ENCODE results near the gene POTEB3. TPM values are rescaled to one million over a fixed set of nuclear protein-coding genes. Genes with fewer than 3 reads are reported as not detected.
"Not testable (repeated sequence)": the region's sequence is repeated elsewhere in the genome, so short reads cannot be mapped to it uniquely, and the experiment has no call there.

Gene POTEB3
- total RNA-seq, result not detected
- 0 reads per million in 2 donors for total RNA-seq

DNA sequence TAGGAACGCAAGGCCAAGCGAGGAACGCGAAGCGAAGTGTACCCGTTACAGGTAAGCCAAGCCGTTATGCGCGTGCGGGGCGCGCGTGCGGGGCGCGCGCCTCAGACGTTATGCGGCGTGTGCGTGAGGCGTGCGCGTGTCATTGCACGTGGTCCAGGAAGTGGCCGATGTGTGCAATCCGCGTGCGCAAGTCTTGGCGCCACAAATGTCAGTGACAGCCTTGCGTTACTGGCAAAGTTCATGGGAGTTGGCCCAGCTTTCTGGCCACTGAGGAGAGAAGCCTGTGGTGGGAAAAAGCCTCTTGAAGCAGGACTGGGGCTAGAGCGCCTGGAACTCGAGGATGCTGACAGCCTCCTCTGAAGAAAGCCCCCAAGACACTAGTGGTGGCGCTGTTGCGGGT, at the start of gene POTEB3:
POTEB3 (minus strand) TSS at position 101 of the 400 bp plus-strand sequence. CDS start 488 bp downstream, outside the sequence.
- not testable (repeated sequence) for H3K36me3 Mint-ChIP-seq (ENCODE audit: low read depth); H3K9me3 ChIP-seq (ENCODE audit: control insufficient read depth, low read length, poor library complexity, severe bottlenecking); DNase-seq; H3K4me1 Mint-ChIP-seq; H3K27me3 Mint-ChIP-seq; H3K27ac Mint-ChIP-seq; H3K4me3 Mint-ChIP-seq; ATAC-seq

DNA sequence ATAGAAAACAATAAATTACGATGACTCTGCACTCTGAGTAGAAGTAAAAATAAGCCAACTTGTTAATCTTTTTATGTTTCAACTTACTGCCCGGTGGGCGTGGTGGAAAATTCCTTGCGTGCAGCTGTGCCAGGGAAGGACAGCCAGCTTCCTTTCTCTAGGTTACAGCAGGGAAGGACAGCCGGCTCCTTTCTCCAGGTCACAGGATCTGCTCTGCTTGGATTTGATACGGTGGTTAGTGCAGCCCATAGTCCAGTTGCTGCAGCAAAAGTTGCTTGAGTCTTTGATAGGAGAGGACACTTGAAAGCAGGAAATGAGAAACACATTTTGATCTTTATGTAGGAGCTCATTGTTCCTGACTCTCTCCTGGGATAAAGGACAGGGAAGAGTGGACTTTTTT, 13.4 kb upstream of the POTEB3 start:
- H3K9me3 ChIP-seq (ENCODE audit: control insufficient read depth, low read length, poor library complexity, severe bottlenecking); H3K36me3 Mint-ChIP-seq (ENCODE audit: low read depth); H3K27me3 Mint-ChIP-seq; ATAC-seq; DNase-seq; H3K4me3 Mint-ChIP-seq; H3K4me1 Mint-ChIP-seq; H3K27ac Mint-ChIP-seq: not testable (repeated sequence)

DNA sequence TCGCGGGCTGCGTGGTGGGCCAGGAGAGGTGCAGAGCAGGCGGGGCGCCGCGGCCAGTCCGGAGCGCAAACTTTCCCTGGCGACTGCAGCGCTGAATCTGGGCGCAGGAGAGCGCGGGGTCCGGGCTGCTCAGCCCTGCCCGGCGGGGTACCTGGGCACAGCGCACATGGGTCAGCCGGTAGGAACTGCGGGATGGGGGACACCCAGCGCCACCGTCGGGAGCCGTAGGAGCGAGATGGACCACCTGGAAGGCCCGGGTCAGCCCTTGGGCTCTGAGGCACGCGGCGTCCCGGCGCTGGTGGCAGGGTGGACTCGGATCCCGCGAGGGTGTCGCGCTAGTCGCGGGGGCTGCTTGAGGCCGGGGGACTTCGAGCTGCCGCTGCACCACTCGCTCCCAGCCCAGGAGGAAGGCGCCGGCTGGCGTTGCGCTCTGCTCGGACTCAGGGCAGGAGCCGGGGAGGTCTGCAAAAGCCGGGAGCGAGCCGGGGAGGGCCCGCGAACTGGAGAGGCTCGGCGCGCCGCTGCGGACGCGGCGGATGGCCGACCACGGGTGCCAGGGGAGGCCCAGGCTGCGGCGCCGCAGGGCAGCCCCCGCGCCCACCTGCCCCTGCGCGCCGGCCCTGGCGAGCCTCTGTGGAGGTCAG, 11.7 kb upstream of the POTEB3 start:
- not testable (repeated sequence) for H3K4me1 Mint-ChIP-seq; H3K36me3 Mint-ChIP-seq (ENCODE audit: low read depth); H3K9me3 ChIP-seq (ENCODE audit: control insufficient read depth, low read length, poor library complexity, severe bottlenecking); H3K27ac Mint-ChIP-seq; H3K27me3 Mint-ChIP-seq; ATAC-seq; H3K4me3 Mint-ChIP-seq; DNase-seq

DNA sequence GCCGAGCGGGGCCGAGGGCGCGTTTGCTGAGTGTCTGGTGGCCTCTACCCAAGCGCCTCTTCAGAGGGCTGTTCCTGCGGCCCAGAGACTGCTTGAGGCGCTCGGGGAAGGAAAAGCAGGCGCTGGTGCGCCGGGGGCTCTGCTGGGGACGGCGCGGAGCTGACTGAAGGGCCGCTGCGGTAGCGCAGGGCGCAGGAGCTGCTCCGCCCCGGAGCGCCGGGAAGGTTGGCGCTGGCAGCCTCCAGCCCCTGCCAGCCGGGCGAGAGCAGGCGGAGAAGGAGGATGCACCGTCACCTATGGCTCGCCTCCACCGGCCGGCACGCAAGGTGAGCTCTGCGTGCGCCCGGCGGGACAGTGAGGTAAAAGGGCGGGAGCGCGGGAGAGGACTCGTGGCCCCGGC, 11.2 kb upstream of the POTEB3 start:
- not testable (repeated sequence) for H3K36me3 Mint-ChIP-seq (ENCODE audit: low read depth); ATAC-seq

DNA sequence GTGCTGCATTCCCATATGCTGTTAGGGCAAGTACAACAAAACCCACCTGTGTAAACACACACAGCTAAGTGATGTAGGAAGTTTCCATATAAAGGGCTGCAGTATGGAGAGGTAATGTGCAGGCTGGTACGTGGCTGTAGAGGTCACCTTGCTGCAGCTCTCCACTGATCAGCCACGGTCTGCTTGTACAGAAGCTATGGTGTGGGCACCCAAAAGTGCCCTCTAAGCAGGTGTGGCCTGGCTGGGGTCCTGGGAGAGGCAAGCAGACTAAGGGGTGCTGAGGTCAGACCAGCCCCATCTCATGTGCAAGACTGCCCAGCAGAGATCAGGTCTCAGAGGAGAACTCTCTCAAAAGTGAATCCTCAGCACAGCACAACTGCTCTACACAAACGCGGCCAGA, 32.9 kb downstream of the POTEB3 start:
- H3K9me3 ChIP-seq (ENCODE audit: control insufficient read depth, low read length, poor library complexity, severe bottlenecking); DNase-seq; H3K4me1 Mint-ChIP-seq; H3K36me3 Mint-ChIP-seq (ENCODE audit: low read depth); H3K27ac Mint-ChIP-seq; ATAC-seq; H3K4me3 Mint-ChIP-seq; H3K27me3 Mint-ChIP-seq: not testable (repeated sequence)

More for the DNA sequence above, 11.2 kb upstream of the POTEB3 start:
- not testable (repeated sequence) for H3K27ac Mint-ChIP-seq; H3K4me3 Mint-ChIP-seq; H3K27me3 Mint-ChIP-seq; DNase-seq; H3K4me1 Mint-ChIP-seq; H3K9me3 ChIP-seq (ENCODE audit: control insufficient read depth, low read length, poor library complexity, severe bottlenecking)

DNA sequence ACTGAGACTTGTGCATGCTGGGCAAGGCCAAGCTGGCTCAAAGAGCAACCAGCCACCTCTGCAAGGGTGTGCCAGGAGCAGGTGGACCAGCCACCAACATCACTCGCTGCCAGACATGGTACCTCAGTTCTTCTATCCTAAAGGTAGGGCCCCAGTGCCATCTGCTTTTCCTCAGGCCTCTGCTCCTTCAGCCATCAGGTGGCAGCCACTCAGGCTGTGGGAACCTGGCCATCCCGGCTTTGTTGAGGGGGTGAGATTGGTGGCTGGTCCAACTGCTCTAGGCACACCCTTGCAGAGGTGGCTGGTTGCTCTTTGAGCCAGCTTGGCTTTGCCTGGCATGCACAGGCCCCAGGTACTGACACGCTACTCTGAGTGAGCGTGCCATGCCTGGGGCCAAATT, 38.8 kb downstream of the POTEB3 start:
- not testable (repeated sequence) for H3K27ac Mint-ChIP-seq; H3K4me1 Mint-ChIP-seq; H3K36me3 Mint-ChIP-seq (ENCODE audit: low read depth); H3K27me3 Mint-ChIP-seq; H3K4me3 Mint-ChIP-seq; DNase-seq; H3K9me3 ChIP-seq (ENCODE audit: control insufficient read depth, low read length, poor library complexity, severe bottlenecking); ATAC-seq

DNA sequence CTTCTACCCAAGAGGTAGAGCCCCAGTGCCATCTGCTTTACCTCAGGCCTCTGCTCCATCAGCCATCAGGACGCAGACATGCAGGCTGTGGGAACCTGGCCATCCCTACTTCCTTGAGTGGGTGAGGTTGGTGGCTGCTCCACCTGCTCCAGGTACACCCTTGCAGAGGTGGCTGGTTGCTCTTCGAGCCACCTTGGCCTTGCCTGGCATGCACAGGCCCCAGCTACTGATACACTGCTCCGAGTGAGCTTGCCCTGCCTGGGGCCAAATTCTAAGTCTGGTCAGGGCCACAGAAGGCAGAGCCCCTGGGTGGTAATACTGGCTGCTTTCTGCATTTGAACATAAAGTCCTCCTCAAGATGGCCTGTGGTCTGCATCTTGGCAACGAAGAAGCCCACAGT, 41.2 kb downstream of the POTEB3 start:
- not testable (repeated sequence) for H3K27me3 Mint-ChIP-seq; H3K4me1 Mint-ChIP-seq; DNase-seq; ATAC-seq; H3K4me3 Mint-ChIP-seq; H3K27ac Mint-ChIP-seq; H3K36me3 Mint-ChIP-seq (ENCODE audit: low read depth); H3K9me3 ChIP-seq (ENCODE audit: control insufficient read depth, low read length, poor library complexity, severe bottlenecking)

DNA sequence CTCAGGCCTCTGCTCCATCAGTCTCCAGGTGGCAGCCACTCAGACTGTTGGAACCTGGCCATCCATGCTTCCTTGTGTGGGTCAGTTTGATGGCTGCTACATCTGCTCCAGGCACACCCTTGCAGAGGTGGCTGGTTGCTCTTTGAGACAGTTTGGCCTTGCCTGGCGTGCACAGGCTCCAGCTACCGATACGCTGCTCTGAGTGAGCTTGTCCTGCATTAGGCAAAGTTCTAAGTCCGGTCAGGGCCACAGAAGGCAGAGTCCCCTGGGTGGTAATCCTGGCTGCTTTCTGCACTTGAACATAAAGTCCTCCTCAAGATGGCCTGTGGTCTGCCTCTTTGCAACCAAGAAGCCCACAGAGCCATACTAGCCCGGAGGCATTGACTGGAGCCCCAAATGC, 41.8 kb downstream of the POTEB3 start:
- not testable (repeated sequence) for ATAC-seq, H3K27ac Mint-ChIP-seq

DNA sequence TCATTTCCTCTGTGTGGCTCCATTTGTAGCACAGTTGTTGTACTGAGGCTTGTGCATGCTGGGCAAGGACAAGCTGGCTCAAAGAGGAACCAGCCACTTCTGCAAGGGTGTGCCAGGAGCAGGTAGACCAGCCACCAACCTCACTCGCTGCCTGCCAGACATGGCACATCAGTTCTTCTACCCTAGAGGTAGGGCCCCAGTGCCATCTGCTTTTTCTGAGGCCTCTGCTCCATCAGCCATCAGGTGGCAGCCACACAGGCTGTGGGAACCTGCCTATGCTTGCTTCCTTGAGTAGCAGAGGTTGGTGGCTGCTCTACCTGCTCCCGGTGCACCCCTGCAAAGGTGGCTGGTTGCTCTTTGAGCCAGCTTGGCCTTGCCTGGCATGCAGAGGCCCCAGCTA, 42.6 kb downstream of the POTEB3 start:
- DNase-seq; H3K27me3 Mint-ChIP-seq; H3K9me3 ChIP-seq (ENCODE audit: control insufficient read depth, low read length, poor library complexity, severe bottlenecking); ATAC-seq; H3K36me3 Mint-ChIP-seq (ENCODE audit: low read depth); H3K4me3 Mint-ChIP-seq; H3K4me1 Mint-ChIP-seq; H3K27ac Mint-ChIP-seq: not testable (repeated sequence)

More for the DNA sequence above, 41.8 kb downstream of the POTEB3 start:
- not testable (repeated sequence) for DNase-seq; H3K27me3 Mint-ChIP-seq; H3K4me1 Mint-ChIP-seq; H3K4me3 Mint-ChIP-seq; H3K36me3 Mint-ChIP-seq (ENCODE audit: low read depth); H3K9me3 ChIP-seq (ENCODE audit: control insufficient read depth, low read length, poor library complexity, severe bottlenecking)

DNA sequence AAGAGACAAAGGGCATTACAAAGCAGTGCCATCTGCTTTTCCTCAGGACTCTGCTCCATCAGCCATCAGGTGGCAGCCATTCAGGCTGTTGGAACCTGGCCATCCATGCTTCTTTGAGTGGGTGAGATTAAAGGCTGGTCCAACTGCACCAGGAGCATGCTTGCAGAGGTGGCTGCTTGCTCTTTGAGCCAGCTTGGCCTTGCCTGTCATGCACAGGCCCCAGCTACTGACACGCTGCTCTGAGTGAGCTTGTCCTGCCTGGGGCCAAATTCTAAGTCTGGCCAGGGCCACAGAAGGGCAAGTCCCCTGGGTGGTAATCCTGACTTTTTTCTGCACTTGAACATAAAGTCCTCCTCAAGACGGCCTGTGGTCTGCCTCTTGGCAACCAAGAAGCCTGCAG, 43.1 kb downstream of the POTEB3 start:
- H3K4me1 Mint-ChIP-seq; DNase-seq; H3K9me3 ChIP-seq (ENCODE audit: control insufficient read depth, low read length, poor library complexity, severe bottlenecking); H3K27ac Mint-ChIP-seq; ATAC-seq; H3K4me3 Mint-ChIP-seq; H3K27me3 Mint-ChIP-seq; H3K36me3 Mint-ChIP-seq (ENCODE audit: low read depth): not testable (repeated sequence)

DNA sequence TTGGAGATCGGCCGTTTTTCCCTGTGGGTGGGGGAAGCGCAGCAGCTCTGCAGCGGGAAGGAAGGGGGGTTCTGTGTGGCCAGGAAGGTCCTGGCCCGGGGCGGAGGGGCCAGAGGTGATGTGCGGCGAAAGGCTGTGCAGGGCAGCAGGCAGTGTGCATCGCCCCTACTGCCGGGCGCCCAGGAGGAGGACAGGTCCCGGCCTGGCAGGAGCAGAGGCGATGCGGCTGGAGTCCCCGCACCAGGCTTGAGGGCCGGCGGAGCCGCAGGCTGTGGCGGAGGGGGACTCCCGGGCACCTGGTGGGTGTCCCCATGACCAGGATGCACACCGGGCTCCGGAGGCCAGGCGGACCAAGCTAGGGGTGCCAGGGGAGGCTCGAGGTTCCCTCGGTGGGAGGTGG, 54.3 kb downstream of the POTEB3 start:
- not testable (repeated sequence) for H3K9me3 ChIP-seq (ENCODE audit: control insufficient read depth, low read length, poor library complexity, severe bottlenecking); H3K4me1 Mint-ChIP-seq; ATAC-seq; H3K27ac Mint-ChIP-seq; H3K27me3 Mint-ChIP-seq; H3K36me3 Mint-ChIP-seq (ENCODE audit: low read depth); DNase-seq; H3K4me3 Mint-ChIP-seq

DNA sequence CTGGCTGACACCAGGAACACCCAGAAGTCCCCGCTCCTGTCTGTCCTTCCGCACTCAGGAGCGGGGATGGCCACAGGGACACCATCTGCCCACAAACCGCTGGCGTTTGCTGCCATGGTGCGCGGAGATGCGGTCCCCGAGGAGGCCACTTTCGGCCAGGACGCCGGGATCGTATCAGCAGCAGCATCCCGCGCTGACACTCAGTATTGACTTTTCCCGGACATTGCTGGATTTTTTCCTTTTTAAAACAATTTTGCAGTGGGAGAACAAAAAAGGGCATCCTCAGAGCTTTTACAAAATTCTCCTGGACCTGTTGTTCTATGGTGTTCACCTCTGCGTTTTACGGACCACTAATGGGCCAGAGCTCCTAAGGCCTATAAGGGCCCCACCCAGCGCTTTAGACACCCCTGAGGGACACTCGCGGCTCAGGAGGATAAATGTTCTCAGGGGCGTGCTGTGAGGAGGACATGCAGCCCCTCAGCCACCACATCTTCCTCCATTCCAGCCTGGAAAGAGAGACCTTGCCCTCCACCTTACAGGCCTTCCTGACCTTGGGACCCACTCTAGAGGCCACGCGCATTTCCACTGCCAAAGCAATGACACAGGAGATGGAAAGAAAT, 56.3 kb downstream of the POTEB3 start:
- not testable (repeated sequence) for H3K9me3 ChIP-seq (ENCODE audit: control insufficient read depth, low read length, poor library complexity, severe bottlenecking); H3K27me3 Mint-ChIP-seq; DNase-seq; H3K27ac Mint-ChIP-seq; H3K4me1 Mint-ChIP-seq; H3K36me3 Mint-ChIP-seq (ENCODE audit: low read depth); H3K4me3 Mint-ChIP-seq; ATAC-seq

DNA sequence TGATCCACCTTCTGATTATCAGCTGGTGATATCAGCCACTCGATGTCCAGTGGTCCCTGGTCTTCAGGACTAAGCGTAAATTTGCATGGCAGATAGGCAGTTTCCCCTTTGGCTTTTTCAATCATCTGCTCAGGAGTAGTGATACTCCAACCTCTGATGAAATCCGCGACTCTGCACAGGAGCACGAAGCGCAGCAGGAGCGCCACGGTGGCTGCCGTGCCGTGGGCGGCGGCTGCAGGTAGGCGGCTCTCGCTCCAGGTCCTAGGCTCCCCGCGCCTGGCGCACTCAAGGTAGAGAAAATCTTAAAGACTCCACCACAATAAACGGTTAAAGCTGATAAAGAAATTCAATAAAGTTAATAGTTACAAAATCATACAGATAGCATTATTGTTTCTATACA, 66.6 kb downstream of the POTEB3 start:
- DNase-seq; H3K27me3 Mint-ChIP-seq; H3K27ac Mint-ChIP-seq; H3K4me1 Mint-ChIP-seq; H3K9me3 ChIP-seq (ENCODE audit: control insufficient read depth, low read length, poor library complexity, severe bottlenecking); H3K4me3 Mint-ChIP-seq; ATAC-seq; H3K36me3 Mint-ChIP-seq (ENCODE audit: low read depth): not testable (repeated sequence)

DNA sequence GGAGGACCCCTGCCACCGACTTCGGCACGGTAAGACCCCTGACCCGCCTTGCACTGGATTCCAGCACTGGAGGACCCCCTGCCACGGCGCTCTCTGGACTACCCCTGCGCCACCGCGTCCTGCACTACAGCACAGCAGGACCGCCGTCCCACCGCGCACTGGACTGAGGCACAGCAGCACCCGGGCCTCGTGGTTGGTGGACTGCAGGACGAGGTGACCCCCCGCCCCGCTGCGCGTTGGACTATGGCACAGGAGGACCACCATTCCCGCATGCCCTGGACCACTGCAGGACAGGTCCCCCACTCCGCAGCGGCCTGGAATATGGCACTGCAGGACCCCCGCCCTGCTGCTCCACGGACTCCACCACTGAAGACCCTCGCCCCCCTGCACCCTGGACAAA, 71.1 kb downstream of the POTEB3 start:
- H3K4me3 Mint-ChIP-seq; H3K27ac Mint-ChIP-seq; H3K27me3 Mint-ChIP-seq; ATAC-seq; H3K9me3 ChIP-seq (ENCODE audit: control insufficient read depth, low read length, poor library complexity, severe bottlenecking); H3K36me3 Mint-ChIP-seq (ENCODE audit: low read depth); H3K4me1 Mint-ChIP-seq; DNase-seq: not testable (repeated sequence)
